Suppressor macrophage treated with lipopolysaccharide for 4 hours (primary cell): ENCODE data around the gene MAIP1.

Experiments used
- DNase-seq: peaks from one replicate; pipeline ENCODE4 v3.0.0-alpha.2; 2020

The MAIP1 gene

DNA sequence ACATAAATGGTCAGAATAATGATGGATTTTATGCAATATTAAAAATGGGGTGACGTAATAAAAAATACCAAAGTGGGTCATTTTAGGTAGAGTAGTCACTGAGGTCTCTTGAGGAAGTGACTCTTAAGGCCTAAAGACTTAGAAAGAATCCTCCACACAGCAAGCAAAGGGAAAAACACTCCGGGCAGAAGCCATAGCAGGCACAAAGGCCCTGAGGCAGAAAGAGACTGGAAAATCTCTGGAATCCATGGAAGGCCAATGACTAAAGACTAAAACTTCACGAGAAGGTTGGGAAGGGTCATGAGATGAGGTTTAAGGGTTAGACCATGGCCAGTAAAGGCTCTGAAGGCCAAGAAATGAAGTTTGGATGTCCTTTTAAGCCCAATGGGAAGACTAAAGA, 36.9 kb downstream of the MAIP1 start:
- DNase-seq, result no peak

- DNase-seq, result no peak
Measured at GRCh38 chr2:199994371-199994770, 39.0 kb downstream of the MAIP1 start.

DNA sequence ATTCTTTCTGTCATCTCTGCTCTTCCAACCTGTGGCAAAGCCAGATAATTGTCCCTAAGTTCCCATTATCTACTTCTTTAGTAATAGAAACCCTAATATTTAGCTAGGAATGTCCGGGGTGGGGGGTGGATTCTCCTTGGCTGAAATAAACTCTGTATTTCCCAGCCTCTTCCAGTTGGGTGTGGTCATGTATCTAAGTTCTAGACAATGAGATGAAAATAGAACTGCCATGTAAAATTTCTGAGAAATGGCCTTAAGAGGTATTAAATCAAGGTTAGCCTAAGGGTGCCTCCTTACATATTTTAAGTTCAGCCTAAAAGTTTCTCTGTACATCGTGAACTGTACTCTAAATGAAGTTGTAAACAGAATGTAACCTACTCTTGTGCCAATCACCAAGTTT, 39.5 kb downstream of the MAIP1 start:
- DNase-seq, result no peak

DNA sequence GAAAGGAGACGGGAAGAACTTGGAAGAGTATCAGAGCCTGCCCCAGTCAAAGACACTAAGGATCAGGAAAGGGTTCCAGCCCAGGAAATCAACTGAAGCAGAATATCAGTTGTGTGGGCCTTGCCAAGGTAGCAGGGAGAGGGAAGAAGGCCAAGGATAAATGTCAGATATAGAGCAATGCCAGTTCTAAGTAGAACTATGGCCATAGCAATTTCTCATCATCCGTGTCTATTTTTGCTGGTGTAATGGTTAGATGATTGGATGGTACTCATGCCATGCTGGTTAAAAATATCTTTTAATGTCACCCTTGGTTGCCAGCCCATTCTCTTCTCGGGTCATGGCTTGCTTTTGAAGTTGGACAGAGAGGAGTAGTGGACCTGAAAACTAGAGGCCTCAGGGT, 41.9 kb downstream of the MAIP1 start:
- no peak for DNase-seq

DNA sequence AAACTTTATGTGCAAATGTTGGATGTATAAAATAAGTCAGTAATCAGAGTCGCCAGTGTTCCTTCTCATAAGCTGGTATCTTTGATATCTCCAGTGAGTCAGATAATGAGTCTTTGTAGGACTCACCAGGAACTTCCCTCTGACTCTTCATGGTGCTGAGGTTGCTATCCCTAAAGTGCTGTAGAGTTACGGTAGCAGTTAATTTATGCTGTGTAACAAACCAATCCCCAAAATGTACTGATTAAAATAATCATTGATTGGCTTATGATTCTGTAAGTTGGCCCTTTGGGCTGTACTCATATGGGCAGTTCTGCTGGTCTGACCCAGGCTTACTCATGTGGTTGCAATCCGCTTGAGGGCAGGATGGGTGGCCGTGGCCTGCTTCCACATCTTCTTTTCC, 43.8 kb downstream of the MAIP1 start:
- no peak for DNase-seq

DNA sequence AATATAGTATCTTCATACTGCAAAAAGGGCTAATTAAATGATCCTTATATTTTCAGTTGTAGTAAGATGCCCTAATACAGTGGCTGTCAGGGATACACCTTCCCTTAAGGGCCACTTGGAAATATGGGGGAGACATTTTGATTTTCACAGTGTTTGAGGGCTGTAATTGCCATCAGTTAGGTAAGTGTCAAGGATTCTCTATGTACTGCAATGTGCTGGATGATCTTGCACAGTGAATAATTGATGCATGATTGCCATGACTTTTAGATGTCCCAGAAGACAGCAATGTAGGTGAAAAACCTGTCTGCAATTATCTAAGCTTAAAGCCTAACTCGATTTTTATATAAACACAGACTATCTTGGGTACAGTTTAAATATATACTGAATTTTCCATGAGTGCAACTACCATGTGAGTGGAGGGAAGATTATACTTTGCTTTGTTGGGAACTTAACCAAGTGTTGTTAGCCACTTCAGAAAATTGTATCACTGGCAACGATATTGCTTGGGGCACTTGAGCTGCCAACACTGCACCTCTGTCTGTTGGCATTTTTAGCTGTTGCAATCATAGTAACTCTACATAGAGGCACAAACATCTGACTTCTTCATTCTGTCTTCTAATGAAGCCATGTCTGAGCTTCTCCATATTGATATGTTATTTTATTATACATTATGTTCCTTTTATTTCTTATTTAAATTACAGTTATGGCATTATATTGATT, 45.2 kb downstream of the MAIP1 start:
- no peak for DNase-seq

DNA sequence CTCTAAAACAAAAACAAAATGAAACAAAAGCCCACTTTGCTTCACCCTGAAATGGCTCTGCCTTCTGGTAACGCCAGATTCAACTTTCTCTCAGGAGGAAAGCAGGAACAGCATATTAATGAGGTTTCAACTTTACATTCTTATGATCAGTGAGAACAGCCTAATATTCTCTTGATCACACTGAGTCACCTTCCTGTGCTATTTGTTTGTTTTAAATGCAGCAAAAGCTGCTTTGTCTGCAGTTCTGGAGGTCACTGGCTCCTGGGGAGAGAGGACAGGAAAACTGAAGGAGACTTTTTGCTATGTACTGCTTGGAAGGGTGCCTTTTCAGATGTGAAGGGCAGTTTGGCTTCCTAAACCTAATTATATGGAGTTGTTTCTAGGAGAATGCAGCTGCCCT, 48.1 kb downstream of the MAIP1 start:
- no peak for DNase-seq

GRCh38 chr2:200005675-200006074, 50.3 kb downstream of the MAIP1 start:
- DNase-seq, result no peak

- DNase-seq, result no peak
Measured at GRCh38 chr2:200007306-200007705, 51.9 kb downstream of the MAIP1 start.

- DNase-seq, result no peak
Measured at GRCh38 chr2:200012401-200012800, 57.0 kb downstream of the MAIP1 start.
